ENCODE data around the gene CFAP97D2.

- TF ChIP-seq POLR2A (IDR thresholded peaks at IDR 0.05) (no peak), POLR2AphosphoS5 (IDR thresholded peaks at IDR 0.05; ENCODE audit: insufficient read depth in 1 of 2, low read depth in 1 of 2) (no peak)
- TF ChIP-seq, protein P1, sequence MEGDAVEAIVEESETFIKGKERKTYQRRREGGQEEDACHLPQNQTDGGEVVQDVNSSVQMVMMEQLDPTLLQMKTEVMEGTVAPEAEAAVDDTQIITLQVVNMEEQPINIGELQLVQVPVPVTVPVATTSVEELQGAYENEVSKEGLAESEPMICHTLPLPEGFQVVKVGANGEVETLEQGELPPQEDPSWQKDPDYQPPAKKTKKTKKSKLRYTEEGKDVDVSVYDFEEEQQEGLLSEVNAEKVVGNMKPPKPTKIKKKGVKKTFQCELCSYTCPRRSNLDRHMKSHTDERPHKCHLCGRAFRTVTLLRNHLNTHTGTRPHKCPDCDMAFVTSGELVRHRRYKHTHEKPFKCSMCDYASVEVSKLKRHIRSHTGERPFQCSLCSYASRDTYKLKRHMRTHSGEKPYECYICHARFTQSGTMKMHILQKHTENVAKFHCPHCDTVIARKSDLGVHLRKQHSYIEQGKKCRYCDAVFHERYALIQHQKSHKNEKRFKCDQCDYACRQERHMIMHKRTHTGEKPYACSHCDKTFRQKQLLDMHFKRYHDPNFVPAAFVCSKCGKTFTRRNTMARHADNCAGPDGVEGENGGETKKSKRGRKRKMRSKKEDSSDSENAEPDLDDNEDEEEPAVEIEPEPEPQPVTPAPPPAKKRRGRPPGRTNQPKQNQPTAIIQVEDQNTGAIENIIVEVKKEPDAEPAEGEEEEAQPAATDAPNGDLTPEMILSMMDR (IDR thresholded peaks at IDR 0.05) = no peak
Measured at GRCh38 chr13:114136576-114136975, 42.5 kb upstream of the CFAP97D2 start.

All from vagina (tissue), 2 donors.